ENCODE results near the gene C17orf58.

DNA sequence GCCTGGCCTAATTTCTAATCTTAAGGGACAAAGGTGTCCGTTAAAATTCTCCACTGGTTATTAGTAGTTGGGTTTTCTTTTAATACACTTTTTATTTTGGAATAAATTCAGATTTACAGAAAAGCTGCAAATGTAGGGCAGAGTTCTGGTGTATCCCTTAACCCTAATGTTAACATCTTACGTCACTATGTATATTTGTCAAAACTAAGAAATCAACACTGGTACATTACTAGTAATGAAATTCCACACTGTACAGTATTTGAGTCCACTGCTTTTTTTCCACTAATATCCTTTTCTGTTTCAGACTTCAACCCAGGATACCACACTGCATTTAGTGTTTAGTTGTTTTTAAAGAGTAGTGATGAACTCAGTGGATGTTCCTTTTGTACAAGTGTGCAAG, 20.6 kb upstream of the C17orf58 start:
- TF ChIP-seq CTCF (conservative IDR thresholded peaks at IDR 0.05; ENCODE audit: low read length) (no peak), EZH2phosphoT487 (IDR thresholded peaks at IDR 0.05; ENCODE audit: borderline replicate concordance, low read depth, low read length) (no peak)
